Measurements from ENCODE around the gene RNF187. TPM values are rescaled to one million over a fixed set of nuclear protein-coding genes. Genes with fewer than 3 reads are reported as not detected.

The RNF187 gene
- total and polyA plus RNA-seq, 4 donors = 58.9 to 242 (median 153) TPM

DNA sequence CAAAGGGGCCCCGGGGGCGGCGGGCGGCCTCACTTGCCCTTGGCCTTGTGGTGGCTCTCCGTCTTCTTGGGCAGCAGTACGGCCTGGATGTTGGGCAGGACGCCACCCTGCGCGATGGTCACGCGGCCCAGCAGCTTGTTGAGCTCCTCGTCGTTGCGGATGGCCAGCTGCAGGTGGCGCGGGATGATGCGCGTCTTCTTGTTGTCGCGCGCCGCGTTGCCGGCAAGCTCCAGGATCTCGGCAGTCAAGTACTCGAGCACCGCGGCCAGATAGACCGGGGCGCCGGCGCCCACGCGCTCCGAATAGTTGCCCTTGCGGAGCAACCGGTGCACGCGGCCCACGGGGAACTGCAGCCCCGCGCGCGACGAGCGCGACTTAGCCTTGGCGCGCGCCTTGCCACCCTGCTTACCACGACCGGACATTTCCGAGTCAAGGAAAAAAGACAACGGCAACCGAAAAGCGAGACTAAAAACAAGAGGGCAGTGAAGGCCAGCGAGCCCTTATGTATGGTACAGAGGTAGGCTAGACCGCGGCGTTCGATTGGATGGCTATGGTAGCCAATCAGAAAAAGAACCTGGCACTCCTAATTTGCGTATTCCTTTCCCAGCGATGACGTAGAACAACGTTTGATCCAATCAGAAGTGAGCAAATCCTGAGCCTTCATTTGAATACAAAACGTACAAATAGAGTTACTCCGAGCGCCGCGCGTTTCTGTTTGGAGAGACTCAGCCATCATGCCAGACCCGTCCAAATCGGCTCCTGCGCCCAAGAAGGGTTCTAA is 29.6 kb upstream of the RNF187 start:
- peak; percentile 97 to 100 (median 99) for DNase-seq (ENCODE audit: low read depth in 4 of 6, low spot score in 6 of 6)
- Histone ChIP-seq H3K4me3 (ENCODE audit: low read depth, low read length) (peak overlapping the region; percentile 71), H3K36me3 (ENCODE audit: control insufficient read depth, insufficient read depth, low read length) (peaks cover 9% of the 10 kb centered on the region), H3K9me3 (ENCODE audit: control insufficient read depth, insufficient read depth, low read length) (no peaks in the 10 kb centered on the region), H3K4me1 (ENCODE audit: control insufficient read depth, insufficient read depth, low read length) (peaks cover 24% of the 10 kb centered on the region), H3K27me3 (ENCODE audit: control insufficient read depth, insufficient read depth, low read length) (no peaks in the 10 kb centered on the region), H3K27ac (ENCODE audit: low read depth, low read length) (peak overlapping the region; percentile 97)
- WGBS (ENCODE audit: insufficient coverage) = under 1% methylated on average over 74 of the region's 74 CpGs

DNA sequence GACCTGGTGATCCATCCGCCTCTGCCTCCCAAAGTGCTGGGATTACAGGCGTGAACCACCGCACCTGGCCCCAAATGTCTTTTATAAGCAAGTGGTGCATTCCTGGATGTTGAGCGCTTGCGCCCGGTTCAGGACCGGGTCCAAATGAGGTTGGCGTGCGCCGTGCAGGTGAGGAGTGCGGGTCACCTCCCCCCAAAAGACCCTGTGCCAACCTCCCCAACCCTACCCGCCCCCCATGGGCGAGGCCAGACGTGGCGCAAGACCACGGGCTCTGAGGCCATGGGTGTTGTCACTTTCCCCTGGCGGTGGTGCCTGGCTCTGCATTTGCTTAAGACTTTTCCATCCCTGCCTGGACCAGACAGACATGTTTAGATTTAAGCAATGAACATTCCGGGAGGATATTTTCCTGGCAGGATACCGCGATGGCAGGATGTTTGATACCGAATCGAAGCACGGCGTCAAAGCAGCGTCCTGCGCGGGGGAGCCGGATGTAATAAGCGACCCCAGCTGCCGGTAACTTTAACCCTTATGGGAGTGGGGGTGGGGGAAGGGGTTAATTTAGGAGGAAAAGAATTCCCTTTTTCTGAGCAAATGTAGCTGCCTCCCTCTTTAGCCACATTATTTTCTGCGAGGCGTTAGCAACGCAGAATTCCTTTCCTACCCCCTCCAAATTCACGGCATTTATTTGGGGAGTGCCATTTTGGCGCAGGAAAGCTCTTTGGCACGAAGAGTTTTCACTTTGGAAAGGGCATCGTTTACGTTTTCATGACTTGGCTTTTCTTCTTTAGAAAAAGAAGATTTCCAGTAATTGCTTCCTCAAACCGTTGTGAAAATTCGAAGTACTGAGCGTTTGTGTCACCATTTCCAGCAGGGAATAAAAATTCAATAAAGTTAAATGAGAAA is 27.8 kb upstream of the RNF187 start:
- peaks cover 33% of the 10 kb centered on the region for H3K4me1 ChIP-seq (ENCODE audit: control insufficient read depth, insufficient read depth, low read length)
- peak in 4 of 6 donors; percentile 61 to 94 (median 78) for DNase-seq (ENCODE audit: low read depth in 4 of 6, low spot score in 6 of 6)
- no peaks in the 10 kb centered on the region for H3K9me3 ChIP-seq (ENCODE audit: control insufficient read depth, insufficient read depth, low read length)
- H3K27ac ChIP-seq (ENCODE audit: low read depth, low read length) = peak overlapping the region; percentile 97
- WGBS (ENCODE audit: insufficient coverage) = 2% methylated on average over 32 of the region's 41 CpGs
- H3K4me3 ChIP-seq (ENCODE audit: low read depth, low read length) = peak overlapping the region; percentile 71
- peaks cover 7% of the 10 kb centered on the region for H3K27me3 ChIP-seq (ENCODE audit: control insufficient read depth, insufficient read depth, low read length)
- H3K36me3 ChIP-seq (ENCODE audit: control insufficient read depth, insufficient read depth, low read length) = peaks cover 4% of the 10 kb centered on the region

DNA sequence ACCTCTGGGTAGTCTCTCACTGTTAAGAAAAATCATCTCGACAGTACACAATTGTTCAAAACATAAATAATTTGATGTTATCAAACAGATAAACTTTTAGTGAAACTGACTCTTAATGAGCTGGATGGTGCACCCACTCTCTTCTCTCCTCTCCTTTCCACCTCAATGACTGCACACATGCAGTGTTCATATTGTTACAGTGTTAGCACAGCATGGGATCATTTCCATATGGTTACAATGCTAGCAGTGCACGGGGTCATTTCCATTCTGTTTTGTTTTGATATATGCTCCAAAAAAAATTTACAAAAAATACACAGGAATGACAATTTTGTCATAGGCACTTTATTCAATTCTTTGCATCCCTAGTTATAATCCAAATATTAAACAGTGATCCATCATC is 26.4 kb upstream of the RNF187 start:
- H3K27me3 ChIP-seq (ENCODE audit: control insufficient read depth, insufficient read depth, low read length) = peaks cover 9% of the 10 kb centered on the region
- no peaks in the 10 kb centered on the region for H3K36me3 ChIP-seq (ENCODE audit: control insufficient read depth, insufficient read depth, low read length)
- no peak for DNase-seq (ENCODE audit: low read depth in 4 of 6, low spot score in 6 of 6)
- H3K4me1 ChIP-seq (ENCODE audit: control insufficient read depth, insufficient read depth, low read length) = peaks cover 39% of the 10 kb centered on the region
- no peaks in the 10 kb centered on the region for H3K9me3 ChIP-seq (ENCODE audit: control insufficient read depth, insufficient read depth, low read length)
- WGBS (ENCODE audit: insufficient coverage) = no CpG with 5 or more reads among the region's 2 CpGs
- H3K4me3 ChIP-seq (ENCODE audit: low read depth, low read length) = no peak overlapping the region
- H3K27ac ChIP-seq (ENCODE audit: low read depth, low read length) = no peak overlapping the region

DNA sequence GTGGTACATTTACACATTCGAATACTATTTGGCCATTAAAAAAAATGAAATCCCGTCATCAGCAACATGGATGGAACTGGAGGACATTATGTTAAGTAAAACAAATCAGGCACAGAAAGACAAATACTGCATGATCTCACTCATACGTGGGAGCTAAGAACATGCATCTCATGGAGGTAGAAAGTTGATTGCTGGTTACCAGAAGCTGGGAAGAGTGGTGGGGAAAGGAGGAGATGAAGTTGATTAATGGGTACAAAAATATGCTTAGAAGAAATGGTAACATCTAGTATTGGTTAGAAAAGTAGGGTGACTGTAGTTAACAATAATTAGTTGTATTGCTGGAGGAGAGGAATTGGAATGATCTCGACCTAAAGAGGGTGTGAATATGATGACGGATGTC is 24.6 kb upstream of the RNF187 start:
- H3K4me3 ChIP-seq (ENCODE audit: low read depth, low read length) = no peak overlapping the region
- no peaks in the 10 kb centered on the region for H3K9me3 ChIP-seq (ENCODE audit: control insufficient read depth, insufficient read depth, low read length)
- H3K27ac ChIP-seq (ENCODE audit: low read depth, low read length) = no peak overlapping the region
- H3K27me3 ChIP-seq (ENCODE audit: control insufficient read depth, insufficient read depth, low read length) = peaks cover 14% of the 10 kb centered on the region
- peaks cover 32% of the 10 kb centered on the region for H3K4me1 ChIP-seq (ENCODE audit: control insufficient read depth, insufficient read depth, low read length)
- no peak for DNase-seq (ENCODE audit: low read depth in 4 of 6, low spot score in 6 of 6)
- 83% methylated on average over 1 of the region's 5 CpGs for WGBS (ENCODE audit: insufficient coverage)
- no peaks in the 10 kb centered on the region for H3K36me3 ChIP-seq (ENCODE audit: control insufficient read depth, insufficient read depth, low read length)

DNA sequence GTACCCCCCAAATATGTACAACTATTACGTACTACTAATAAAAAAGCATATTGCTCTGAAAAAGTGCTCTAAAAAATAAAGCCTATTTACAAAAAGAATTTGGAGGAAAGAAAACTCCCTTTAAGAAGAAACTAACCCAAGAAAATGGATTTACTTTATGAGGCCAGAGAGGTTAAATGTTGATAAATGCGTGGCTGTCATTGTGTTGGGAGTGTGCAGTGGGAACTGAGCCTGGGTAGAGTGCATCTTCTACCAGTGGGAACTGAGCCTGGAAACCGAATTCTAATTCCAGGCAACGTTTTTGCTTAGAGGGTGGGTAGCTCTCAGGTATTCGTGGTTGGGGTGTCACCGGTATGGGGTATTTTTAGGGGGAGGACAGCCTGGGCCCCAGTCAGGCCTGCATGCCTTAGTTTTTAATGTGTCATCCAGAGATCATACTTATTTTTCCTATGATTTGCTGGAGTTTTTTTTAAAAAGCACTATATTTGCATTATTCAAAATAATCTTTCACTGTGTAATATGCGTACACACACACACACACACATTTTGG is 24.1 kb upstream of the RNF187 start:
- peaks cover 30% of the 10 kb centered on the region for H3K4me1 ChIP-seq (ENCODE audit: control insufficient read depth, insufficient read depth, low read length)
- no peak overlapping the region for H3K4me3 ChIP-seq (ENCODE audit: low read depth, low read length)
- peaks cover 19% of the 10 kb centered on the region for H3K27me3 ChIP-seq (ENCODE audit: control insufficient read depth, insufficient read depth, low read length)
- 49% methylated on average over 3 of the region's 7 CpGs for WGBS (ENCODE audit: insufficient coverage)
- H3K9me3 ChIP-seq (ENCODE audit: control insufficient read depth, insufficient read depth, low read length) = no peaks in the 10 kb centered on the region
- H3K27ac ChIP-seq (ENCODE audit: low read depth, low read length) = no peak overlapping the region
- H3K36me3 ChIP-seq (ENCODE audit: control insufficient read depth, insufficient read depth, low read length) = no peaks in the 10 kb centered on the region
- DNase-seq (ENCODE audit: low read depth in 4 of 6, low spot score in 6 of 6) = no peak

DNA sequence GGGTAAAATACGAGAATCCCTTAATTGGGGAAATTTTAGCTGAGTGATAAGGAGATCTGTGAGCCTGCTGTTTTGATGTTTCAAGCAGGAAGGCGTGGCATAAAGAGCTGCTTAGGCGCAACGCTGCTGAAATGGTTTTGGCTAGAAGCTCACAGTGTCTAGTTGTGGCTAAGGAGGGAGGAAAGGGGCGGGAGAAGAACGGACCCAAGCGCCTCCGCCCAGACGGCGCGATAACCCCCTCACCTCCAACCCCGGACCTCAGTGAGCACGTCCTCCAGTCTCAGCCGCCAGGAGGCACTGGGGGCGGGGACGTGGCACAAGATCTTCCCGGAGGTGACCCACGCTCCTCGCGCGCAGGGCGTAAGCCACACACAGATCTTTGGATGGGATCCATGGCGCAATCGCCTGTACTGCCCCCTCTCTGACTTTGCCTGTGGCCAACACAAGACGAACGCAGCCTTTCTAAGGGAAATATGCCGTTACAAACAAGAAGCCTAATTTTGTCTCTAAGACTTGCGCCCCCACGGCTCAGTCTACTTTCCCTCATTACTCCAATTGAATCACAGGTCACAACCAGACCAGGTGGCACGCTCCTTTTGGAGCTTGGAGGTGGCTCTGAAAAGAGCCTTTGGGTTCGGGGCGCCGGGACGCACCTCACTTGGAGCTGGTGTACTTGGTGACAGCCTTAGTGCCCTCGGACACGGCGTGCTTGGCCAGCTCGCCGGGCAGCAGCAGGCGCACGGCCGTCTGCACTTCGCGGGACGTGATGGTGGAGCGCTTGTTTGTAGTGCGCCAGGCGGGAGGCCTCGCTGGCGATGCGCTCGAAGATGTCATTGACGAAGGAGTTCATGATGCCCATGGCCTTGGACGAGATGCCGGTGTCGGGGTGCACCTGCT is 23.4 kb upstream of the RNF187 start:
- Histone ChIP-seq H3K36me3 (ENCODE audit: control insufficient read depth, insufficient read depth, low read length) (no peaks in the 10 kb centered on the region), H3K9me3 (ENCODE audit: control insufficient read depth, insufficient read depth, low read length) (no peaks in the 10 kb centered on the region), H3K27ac (ENCODE audit: low read depth, low read length) (no peak overlapping the region), H3K4me1 (ENCODE audit: control insufficient read depth, insufficient read depth, low read length) (peaks cover 23% of the 10 kb centered on the region), H3K27me3 (ENCODE audit: control insufficient read depth, insufficient read depth, low read length) (peaks cover 19% of the 10 kb centered on the region), H3K4me3 (ENCODE audit: low read depth, low read length) (peak overlapping the region; percentile 68)
- WGBS (ENCODE audit: insufficient coverage) = under 1% methylated on average over 39 of the region's 56 CpGs
- DNase-seq (ENCODE audit: low read depth in 4 of 6, low spot score in 6 of 6) = peak in 2 of 6 donors; percentile 32 to 51

DNA sequence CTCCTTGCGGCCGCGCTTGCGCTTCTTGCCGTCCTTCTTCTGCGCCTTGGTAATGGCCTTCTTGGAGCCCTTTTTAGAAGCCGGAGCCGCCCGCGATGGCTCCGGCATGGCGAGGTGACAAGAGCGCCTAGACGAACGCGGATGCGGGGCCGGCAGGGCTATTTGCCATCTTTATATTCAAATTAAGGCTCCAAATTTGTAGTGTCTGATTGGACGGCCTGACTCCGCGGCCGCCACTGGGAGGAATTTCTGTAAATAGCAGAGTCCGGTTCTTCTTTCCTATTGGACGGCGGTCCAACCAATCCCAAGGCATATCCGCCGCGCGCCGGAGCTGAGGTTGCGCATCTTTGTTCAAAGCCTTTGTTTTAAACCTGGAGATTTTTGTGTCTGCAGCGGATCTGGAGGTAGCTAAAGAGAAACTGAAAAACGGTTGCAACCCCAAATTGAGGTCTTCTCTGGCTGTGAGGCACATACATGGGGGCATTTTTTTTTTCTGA is 22.6 kb upstream of the RNF187 start:
- peak in 5 of 6 donors; percentile 74 to 99 (median 89) for DNase-seq (ENCODE audit: low read depth in 4 of 6, low spot score in 6 of 6)
- peaks cover 18% of the 10 kb centered on the region for H3K4me1 ChIP-seq (ENCODE audit: control insufficient read depth, insufficient read depth, low read length)
- H3K9me3 ChIP-seq (ENCODE audit: control insufficient read depth, insufficient read depth, low read length) = no peaks in the 10 kb centered on the region
- 0% methylated on average over 33 of the region's 33 CpGs for WGBS (ENCODE audit: insufficient coverage)
- peak overlapping the region; percentile 68 for H3K4me3 ChIP-seq (ENCODE audit: low read depth, low read length)
- peaks cover 24% of the 10 kb centered on the region for H3K27me3 ChIP-seq (ENCODE audit: control insufficient read depth, insufficient read depth, low read length)
- H3K27ac ChIP-seq (ENCODE audit: low read depth, low read length) = peak overlapping the region; percentile 76
- H3K36me3 ChIP-seq (ENCODE audit: control insufficient read depth, insufficient read depth, low read length) = no peaks in the 10 kb centered on the region

DNA sequence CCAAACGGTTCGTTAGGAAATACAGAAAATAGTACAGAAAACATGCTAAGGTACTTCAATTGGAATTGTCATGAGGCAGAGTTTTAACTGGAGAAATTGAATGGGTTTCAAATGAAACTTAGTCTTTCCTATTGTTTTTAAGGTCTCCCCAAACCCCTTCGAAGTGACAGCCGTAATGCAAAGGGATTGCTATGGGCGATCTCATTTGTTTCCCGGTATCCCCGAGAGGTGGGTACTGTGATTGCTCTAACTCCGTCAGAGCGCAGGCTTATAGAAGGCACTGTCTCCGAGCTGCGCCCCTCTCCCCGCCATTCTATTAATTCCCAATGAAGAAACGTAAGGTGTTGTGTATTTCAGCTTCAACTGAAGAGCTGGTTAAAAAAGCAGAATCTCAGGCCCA is 22.0 kb upstream of the RNF187 start:
- 0% methylated on average over 7 of the region's 13 CpGs for WGBS (ENCODE audit: insufficient coverage)
- H3K4me1 ChIP-seq (ENCODE audit: control insufficient read depth, insufficient read depth, low read length) = peaks cover 19% of the 10 kb centered on the region
- H3K36me3 ChIP-seq (ENCODE audit: control insufficient read depth, insufficient read depth, low read length) = no peaks in the 10 kb centered on the region
- peak overlapping the region; percentile 68 for H3K4me3 ChIP-seq (ENCODE audit: low read depth, low read length)
- H3K27me3 ChIP-seq (ENCODE audit: control insufficient read depth, insufficient read depth, low read length) = peaks cover 29% of the 10 kb centered on the region
- DNase-seq (ENCODE audit: low read depth in 4 of 6, low spot score in 6 of 6) = peak in 2 of 6 donors; percentile 54 to 88
- no peaks in the 10 kb centered on the region for H3K9me3 ChIP-seq (ENCODE audit: control insufficient read depth, insufficient read depth, low read length)
- H3K27ac ChIP-seq (ENCODE audit: low read depth, low read length) = peak overlapping the region; percentile 76

Data from spinal cord (tissue), 10 donors.